ENCODE results near the gene AHI1.
"Not testable (repeated sequence)": the region's sequence is repeated elsewhere in the genome, so short reads cannot be mapped to it uniquely, and the experiment has no call there.

The AHI1 gene

DNA sequence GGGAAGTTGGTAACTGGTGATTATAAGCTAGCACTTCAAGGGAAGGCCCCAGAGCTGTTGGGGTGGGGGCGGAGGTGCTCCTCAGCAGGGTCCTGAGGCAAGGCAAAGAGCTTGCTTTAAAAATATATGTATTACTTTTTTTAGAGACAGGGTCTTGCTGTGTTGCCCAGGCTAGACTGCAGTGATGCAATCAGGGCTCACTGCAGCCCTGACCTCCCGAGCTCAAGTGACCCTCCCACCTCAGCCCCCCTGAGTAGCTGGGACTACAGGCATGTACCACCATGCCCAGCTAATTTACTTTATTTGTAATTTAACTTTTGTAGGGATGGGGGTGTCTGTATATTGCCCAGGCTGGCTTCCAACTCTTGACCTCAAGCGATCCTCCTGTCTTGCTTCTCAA lies 229.3 kb downstream of the AHI1 start:
- DNase-seq = no peak

DNA sequence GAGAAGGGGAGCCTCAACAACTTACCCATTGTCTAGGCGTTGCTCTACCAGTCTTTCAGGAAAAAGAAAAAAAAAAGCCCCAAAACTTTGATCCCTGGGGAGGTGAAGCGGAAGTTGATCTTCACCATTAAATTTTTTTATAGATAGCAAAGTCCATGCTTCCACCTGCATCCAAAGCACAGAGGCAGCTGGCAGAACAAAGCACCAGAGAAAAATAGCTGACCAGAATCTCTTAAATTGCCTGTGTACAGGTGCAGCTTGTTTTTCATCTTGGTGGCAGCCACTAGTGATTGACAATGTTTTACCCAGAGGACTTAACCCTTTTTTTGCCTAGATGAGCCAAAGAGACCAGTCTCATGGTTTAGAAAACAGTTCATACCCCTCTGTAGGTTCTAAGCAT lies 230.5 kb downstream of the AHI1 start:
- no peak for DNase-seq

DNA sequence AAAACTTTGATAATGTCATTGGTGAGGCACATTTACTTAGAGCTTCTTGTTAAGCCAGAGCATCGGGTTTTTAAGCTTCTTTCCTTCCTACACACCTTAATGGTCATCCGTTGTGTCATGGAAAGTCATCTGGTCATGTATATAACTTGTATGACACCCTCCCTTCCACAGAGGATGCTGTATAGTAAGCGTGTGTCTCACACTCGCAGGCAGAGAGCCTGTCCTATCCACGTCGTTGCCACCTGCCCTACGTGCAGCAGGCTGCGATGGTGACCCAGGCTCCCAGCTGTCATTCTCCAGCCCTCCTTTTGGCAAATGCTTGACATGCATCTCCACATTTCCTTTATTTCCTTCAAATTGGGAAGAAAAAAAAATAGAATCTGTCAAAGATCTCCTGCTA lies 230.9 kb downstream of the AHI1 start:
- no peak for DNase-seq

DNA sequence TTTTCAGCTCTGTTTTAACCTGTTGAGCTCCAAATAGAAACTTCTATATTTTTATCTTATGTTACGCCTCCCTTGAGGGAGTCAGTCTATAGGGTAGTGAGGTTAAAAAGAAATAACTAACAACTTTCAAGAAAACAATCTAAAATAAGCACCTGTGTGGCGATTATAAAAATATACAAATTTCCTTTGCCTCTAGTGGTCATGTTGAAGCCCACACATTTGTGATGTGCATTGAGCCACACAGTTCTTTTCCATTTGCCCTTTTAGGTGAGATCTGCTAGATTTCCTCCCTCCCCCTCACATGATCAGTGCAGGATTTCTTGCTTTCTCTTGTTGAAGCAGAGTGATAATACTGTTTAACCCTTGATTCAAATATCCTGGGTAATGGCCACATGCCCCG lies 232.3 kb downstream of the AHI1 start:
- DNase-seq = no peak

DNA sequence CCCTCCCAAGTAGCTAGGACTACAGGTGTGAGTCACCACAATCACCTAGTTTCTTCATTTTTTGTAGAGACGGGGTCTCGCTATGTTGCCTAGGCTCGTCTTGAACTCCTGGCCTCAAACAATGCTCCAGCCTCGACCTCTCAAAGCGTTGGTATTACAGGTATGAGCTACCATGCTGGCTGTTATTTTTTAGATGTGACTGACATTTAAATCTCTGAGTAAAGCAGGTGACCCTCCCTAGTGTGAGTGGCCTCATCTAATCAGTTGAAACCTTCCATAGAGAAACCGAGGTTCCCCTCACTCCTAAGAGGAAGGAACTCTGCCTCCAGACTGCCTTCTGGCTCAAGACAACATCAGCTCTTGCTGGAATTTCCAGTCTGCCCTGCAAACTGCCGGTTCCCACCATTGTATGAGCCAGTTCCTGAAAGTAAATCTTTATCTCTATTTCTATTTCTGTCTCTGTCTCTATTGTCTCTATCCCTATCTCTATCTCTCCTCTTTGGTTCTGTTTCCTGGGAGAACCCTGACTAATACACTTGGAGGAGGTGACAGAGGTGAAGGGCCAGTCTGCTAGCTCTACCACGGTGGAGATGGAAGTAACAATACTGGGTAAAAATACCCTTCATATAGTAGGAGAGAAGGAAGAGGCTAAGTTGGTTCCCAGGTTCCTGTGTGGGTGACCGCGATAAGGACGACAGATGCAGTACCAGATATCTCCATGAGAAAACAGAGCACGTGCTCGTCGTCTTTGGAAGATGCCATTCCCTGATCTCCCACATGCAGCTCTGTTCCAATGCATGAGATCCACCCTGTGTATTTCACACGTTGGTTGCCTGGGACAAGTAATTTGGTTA lies 235.4 kb downstream of the AHI1 start:
- no peak for DNase-seq

DNA sequence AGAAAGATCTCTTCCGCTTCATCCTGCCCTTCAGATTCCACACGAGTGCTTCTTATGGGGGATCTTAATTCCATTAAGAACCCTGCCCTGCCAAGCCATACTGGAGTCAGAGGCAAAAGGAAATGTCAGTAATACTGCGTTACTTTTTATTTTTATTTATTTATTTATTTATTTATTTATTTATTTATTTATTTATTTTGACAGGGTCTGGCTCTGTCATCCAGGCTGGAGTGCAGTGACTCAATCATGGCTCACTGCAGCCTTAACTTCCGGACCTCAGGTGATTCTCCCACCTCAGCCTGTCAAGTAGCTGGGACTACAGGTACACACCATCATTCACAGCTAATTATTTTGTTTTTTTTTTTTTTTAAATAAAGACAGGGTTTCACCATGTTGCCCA lies 236.9 kb downstream of the AHI1 start:
- DNase-seq = no peak

DNA sequence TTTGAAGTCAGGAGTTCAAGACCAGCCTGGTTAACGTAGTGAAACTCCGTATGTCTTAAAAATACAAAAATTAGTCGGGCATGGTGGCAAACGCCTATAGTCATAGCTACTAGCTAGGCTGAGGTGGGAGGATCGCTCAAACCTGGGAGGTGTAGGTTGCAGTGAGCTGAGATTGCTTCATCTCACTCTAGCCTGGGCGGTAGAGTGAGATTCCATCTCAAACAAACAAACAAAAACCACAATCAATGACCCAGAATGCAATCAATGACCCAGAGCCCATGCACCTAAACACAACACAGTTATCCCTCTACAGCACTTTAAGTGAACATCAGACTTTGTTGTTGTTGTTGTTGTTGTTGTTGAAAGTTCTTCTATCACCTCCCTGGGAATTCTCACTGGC lies 238.6 kb downstream of the AHI1 start:
- DNase-seq = no peak

DNA sequence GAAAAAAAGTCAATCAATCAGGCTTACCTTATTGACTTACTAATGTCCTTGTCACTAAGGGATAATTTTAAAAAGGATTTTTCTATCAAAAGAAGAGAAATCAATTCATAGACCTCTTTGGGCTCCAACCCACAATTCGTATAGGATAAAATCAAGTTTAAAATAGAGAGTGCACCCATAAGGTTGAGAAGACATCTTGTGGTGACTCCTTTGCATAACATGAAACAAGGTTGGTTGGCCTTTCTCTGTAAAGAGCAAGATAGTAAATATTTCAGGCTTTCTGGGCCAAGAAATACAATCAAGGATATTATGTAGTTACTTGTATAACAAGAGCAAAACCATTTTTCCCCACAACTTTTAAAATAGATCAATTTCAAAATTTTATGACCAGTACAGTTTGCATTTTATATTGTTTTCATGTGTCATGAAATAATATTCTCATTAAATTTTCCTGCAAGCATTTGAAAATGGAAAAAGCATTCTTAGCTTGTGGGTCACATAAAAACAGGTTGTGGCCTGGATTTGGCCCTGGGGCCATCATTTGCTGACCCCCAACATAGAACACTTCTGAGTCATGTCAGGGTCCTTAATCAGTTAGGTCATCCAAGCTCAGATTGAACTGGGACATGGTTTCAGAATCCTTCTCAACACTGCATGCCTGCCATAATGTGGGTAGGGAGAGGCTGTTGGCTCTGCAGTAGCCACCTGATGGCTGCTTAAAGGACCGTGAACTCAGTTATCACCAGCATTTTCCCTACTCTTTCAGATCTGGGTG lies 239.7 kb downstream of the AHI1 start:
- DNase-seq = no peak

DNA sequence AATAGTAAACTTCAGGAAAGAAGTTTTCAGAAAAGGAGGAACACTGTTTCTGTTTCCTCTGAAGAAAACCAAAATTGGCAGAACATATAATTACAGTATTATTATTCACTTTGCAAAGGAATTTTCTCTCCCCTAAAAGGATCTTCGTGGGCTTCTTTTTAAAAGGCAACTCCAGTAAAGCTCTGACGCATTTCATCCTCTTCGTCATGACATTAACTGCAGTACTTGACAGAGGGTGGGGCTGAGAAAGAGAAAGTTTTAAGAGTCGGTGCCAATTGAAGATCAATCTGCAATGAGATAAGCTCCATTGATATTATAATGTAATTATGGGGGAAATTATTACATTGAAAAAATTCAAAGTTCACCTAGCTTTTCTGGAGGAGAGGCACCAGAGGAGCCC lies 240.7 kb downstream of the AHI1 start:
- DNase-seq = peak in 6 of 56 donors; percentile 3 to 40 (median 23)

DNA sequence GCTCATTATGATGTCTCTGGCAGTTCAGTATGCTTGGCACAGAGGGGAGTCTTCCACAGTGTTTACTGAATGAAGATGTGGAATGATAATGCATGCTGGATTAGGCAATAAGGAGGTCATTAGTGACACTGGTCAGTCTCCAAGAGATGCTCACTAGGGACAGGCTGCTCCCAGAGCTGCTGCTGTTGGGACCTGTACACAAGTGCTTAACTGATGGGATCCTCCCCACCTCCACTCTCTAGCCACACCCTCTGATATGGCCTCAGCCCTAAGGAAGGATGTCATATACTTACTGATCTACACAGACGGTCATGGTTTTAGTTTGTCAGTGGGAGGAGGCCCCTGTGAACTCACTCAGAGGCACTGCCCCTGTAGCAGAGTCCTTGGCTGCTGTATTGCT lies 243.1 kb downstream of the AHI1 start:
- DNase-seq = no peak

DNA sequence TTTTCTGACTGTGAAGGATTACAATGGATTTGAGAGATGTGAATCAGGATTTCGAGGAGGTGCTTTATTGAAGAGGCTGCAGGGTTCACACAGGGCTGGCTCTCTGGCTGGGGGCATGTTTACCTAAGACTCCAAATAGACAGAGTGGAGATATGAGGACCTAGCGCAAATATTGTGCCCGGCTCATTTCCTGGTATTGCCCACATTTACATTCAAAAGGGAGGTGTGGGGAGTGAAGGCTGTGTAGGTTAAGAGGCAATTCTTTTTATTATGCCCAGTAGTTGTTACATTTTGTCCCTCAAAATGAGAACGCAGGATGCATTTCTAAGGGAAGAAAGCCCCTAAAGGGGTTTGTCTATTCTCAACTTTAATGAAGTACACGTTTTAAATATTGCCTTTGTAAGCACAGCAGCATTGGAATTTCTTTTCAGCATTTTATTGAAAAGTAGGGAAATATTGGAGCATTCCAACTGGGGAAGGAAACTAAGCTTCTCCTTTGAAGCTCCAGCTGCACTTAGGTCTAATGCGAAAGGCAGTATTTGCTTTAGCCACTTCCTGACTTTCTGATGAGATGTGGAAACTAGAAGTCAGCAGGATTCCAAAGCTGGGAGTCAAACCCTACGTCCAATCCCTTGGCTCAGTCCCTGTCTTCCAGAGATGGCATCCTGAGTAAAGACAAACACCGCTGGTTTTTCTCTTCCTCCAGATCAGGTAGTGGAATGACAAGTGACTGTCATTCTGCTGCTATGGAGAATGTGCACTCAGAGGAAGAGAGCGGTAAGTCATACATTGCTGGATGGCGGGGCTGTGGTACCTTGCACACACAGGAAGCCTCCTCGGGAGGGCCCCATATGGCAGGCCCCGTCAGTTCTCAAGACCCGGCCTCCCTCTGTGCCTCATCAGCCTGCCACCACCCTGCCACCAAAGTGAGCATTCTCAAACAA lies 245.8 kb downstream of the AHI1 start:
- no peak for DNase-seq

DNA sequence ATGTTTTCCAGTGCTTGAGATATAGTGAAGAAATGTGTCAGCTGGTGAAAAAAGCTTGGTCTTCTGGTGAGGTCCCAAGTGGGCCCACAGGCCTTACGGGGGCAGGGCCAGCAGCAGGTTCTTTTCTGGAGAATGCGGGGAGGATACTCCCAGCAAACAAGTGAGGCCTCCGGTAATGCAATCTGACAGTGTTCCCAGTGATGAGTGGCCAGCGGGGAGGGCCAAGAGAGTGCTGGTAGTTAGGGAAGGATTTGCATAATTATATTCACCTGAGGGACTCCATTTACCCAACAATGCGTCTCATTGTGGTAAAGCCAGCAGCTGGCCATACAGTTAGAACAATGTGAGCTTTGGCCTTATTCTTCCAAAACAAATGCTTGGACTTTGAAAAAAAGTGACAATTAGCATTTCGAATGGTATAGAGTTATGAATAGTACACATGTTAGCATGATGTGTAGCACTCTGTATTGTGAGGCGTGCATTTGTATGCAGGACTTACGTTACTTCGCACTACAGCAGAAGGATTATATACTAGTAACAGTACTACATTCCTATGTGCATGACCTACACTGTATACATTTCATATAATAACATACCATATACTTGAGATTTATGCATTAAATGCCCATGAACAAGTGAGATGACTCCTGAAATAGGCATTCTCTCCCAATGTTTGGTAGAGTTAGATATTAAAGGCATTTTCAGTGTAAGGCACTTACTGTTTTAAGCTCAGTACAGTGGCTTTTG lies 246.6 kb downstream of the AHI1 start:
- DNase-seq = no peak

DNA sequence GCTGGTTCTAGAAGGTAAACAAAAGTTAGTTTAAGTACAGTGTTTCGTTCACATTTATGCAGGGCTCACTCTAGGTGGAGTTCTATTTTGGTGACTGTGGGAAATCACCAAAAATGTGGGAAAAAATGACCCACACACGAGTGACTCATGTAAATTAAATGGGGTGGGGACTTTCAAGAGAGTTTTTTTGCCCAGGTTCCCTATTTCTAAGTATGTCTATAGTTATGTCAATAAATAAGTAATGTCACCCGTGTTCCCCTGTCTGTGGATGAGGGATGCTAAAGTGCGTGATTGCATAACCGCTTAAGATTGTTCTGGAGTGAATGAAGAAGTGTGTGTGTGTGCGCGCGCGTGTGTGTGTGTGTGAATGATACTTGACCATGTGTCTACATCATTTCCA lies 247.3 kb downstream of the AHI1 start:
- no peak for DNase-seq

DNA sequence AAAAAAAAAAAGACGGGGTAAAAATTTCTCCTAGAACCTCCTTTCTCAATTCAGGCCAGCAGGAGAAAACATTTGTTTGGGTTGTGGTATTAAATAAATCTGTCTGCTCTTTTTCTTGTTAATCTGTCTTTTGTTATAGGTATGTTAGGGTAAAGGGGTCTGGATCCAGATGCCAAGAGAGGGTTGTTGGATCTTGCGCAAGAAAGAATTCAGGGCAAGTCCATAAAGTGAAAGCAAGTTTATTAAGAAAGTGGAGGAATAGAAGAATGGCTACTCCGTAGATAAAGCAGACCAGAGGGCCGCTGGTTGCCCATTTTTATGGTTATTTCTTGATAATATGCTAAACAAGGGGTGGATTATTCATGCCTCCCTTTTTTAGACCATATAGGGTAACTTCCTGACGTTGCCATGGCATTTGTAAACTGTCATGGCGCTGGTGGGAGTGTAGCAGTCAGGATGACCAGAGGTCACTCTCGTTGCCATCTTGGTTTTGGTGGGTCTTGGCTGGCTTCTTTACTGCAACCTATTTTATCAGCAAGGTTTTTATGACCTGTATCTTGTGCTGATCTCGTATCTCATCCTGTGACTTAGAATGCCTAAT lies 251.0 kb downstream of the AHI1 start:
- not testable (repeated sequence) for DNase-seq

DNA sequence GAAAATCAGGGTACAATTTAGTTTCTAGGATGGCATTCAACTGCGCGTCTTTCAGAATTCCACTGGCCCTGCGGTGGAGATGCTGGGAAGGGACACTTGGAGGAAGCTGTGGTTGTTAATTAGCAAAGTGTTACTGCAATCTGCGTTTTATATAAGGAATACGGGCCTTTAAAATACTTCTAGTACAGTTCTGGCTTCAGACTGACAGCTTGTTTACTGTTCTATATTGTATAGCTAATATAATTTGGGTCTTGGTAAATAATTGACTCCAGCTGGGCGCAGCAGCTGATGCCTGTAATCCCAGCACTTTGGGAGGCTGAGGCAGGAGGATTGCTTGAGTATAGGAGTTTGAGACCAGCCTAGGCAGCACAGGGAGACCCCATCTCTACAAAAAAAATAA lies 252.7 kb downstream of the AHI1 start:
- DNase-seq = no peak

DNA sequence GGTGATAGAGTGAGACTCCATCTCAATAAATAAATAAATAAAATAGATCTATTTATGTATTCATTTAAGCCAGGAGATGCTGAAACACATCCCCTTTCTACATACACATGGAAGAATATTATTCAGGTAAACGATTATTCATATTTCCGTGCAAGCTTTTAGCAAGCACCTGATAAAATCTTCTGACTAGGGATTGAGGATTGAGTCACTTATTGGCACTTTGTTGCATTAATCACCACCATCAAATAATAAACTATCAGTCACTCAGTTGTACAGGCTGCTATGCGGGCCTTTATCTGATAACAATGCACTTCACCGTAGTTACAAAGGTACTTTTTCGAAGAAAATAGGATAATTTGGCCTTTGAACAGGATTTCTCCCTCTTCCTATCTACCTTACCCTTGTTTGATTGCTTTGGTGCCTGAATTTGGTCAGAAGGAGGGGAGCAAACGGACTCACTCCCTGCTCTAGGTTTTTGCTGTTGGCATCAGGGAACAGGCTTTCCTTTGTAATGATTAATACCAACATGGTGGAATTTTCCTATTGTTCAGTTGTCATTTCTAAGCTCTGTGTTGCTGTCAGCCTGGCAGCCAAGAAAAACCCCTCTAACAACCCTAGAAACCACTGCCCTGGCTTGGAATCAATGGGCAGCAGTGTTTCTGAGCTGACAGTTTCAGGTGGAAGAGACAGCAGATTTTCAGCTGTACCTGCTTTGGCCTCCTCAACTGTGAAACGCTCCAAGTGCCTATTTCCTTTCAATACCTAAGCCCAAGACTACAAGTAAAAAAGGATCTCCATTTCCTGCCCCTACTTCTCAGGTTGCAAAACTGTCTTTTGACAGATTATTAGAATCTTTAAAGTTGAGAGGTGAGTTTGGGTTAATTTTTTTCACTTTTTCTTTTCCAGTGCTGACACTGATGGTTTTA lies 253.4 kb downstream of the AHI1 start:
- DNase-seq = no peak

DNA sequence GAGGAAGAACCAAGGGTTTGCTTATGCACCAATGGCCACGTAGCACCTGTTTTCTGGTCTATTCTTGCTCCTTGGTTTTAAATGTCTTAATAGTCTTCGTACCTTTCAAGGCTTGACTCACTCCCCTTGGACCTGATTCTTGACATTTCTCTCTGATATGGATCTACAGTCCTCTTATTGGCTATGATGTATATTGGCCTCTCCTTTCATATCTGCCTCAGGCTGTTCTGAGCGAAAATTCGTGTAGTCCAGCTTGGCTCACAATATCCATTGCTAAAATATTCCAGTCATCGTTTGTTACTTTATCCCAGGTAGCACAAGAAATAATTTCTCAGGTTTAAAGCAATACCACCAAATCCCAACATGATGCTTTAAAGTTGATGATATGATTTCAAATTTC lies 256.8 kb downstream of the AHI1 start:
- DNase-seq = no peak

DNA sequence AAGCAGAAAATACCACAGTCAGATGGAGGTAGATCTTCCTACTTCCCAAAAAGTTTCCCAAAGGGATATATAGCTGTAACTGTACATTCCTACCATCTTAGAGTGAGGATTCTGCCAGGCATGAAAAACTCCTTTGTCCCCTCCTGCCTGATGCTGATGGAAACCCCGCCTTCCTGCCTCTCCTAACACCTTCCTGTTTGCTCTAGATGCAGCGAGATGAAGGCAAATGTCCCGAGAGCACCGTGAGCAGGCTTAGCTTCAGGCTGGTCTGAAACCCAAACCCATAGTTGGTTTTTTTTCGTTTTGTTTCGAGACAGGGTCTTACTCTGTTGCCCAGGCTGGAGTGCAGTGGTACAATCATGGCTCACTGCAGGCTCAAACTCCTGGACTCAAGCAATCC lies 260.8 kb downstream of the AHI1 start:
- DNase-seq = no peak

DNA sequence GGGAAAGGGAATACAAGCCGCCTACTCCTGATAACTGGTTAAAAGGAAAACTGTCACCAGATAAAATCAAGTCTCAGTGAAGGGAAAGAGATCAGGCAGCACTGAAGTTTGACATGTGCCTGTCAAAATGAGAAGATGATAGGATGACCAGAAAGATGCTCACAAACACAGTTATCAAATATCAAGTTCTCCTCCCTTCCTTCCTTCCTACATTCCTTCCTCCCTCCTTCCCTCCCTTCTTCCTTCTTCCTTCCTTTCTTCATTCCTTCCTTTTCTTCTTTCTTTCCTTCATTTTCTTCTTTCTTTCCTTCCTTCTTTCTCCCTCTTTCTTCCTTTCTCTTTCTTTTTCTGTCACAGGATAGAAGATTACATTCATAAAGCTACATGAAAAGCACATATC lies 261.2 kb downstream of the AHI1 start:
- no peak for DNase-seq
